ENCODE data around the gene PCDH11Y.
"Not testable (repeated sequence)": the region's sequence is repeated elsewhere in the genome, so short reads cannot be mapped to it uniquely, and the experiment has no call there.

PCDH11Y gene, protein sequence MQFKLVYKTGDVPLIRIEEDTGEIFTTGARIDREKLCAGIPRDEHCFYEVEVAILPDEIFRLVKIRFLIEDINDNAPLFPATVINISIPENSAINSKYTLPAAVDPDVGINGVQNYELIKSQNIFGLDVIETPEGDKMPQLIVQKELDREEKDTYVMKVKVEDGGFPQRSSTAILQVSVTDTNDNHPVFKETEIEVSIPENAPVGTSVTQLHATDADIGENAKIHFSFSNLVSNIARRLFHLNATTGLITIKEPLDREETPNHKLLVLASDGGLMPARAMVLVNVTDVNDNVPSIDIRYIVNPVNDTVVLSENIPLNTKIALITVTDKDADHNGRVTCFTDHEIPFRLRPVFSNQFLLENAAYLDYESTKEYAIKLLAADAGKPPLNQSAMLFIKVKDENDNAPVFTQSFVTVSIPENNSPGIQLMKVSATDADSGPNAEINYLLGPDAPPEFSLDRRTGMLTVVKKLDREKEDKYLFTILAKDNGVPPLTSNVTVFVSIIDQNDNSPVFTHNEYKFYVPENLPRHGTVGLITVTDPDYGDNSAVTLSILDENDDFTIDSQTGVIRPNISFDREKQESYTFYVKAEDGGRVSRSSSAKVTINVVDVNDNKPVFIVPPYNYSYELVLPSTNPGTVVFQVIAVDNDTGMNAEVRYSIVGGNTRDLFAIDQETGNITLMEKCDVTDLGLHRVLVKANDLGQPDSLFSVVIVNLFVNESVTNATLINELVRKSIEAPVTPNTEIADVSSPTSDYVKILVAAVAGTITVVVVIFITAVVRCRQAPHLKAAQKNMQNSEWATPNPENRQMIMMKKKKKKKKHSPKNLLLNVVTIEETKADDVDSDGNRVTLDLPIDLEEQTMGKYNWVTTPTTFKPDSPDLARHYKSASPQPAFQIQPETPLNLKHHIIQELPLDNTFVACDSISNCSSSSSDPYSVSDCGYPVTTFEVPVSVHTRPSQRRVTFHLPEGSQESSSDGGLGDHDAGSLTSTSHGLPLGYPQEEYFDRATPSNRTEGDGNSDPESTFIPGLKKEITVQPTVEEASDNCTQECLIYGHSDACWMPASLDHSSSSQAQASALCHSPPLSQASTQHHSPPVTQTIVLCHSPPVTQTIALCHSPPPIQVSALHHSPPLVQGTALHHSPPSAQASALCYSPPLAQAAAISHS (N-terminal part only)

DNA sequence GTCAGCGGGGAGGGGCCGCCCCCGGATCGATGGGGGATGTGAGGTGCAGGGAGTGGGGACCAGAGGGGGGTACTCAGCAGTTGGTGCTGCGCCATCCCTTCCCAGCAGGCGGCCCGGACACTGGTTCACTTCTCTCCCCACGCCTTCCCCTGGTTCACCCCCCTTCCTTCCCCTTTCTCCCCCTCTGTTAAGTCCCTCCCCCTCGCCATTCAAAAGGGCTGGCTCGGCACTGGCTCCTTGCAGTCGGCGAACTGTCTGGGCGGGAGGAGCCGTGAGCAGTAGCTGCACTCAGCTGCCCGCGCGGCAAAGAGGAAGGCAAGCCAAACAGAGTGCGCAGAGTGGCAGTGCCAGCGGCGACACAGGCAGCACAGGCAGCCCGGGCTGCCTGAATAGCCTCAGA is at the start of gene PCDH11Y:
Gene PCDH11Y (plus strand): TSS at position 240 of the 400 bp plus-strand sequence. CDS start 56,804 bp downstream, outside the sequence.
- DNase-seq, result not testable (repeated sequence)

GRCh38 chrY:4967894-4968293 is 32.2 kb upstream of the PCDH11Y start:
- DNase-seq, result not testable (repeated sequence)

DNA sequence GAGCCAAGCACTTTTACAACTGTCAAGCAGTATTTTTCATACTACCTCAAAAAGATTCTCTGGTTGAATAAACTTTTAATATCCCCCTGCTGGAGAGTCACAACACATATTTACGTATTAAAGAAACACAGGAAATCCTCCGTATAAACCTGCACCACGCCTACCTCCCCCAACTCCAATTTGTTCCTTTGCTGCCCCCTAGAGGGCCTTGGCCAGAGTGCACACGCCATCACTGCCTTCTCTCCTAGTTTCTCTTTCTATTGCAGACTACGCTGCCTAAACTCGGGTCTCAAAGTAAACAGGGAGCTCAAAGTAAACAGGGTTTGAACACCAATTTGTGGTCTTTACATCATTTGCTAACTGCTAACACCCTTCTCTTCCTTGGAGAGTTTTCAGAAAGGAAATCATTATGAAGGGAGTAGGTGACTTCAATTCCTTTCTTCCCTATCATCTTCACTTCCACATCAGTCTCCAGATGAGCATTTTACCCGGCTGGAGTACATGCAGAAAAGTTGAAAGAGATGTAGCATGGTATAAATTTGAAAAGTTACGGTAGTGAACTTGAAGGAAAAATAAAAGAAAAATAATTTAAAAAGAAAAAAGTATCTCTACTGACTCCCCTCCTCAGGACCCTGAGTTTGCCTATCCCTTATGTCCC is 8.2 kb upstream of the PCDH11Y start:
- DNase-seq, result not testable (repeated sequence)

- not testable (repeated sequence) for DNase-seq
Measured at GRCh38 chrY:4994892-4995291, 5.2 kb upstream of the PCDH11Y start.

- not testable (repeated sequence) for DNase-seq
Measured at GRCh38 chrY:5002476-5003184, 2.5 kb downstream of the PCDH11Y start.

GRCh38 chrY:5038972-5039523 is 39.0 kb downstream of the PCDH11Y start:
- not testable (repeated sequence) for DNase-seq

DNA sequence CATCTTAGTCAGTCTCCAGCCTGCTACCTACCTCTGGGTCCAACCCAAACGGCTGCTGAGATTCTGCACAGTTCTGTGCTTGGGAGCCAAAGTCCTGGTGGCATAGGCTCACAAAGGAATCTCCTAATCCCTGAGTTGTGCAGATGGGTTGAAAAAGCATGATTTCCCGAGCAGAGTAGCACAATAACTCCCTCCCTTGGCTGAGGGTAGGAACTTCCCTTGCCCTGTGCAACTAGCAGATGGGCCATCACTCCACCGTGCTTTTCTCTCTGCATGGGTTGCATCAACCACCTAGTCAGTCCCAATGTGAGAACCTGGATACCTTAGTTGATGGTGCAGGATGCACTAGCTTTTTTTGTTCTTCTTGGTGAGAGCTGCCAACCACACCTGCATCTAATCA is 82.9 kb downstream of the PCDH11Y start:
- DNase-seq, result not testable (repeated sequence)

DNA sequence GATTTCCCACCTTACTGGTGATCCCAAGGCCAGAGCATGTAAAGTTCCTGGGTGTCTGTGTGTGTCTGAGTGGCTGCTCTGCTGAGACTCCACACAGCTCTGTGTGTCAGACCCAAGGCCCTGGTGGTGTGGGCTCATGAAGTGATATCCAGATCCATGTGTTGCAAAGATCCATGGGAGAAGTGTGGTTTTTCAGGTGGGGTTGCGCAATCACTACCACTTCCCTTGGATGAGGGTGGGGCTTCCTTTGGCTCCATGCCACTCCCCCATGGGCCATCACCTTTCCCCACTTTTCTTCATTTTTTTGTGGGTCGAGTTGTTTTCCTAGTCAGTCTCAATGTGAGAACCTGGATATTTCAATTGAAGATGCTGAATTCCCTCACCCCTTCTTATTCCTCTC is 182.9 kb downstream of the PCDH11Y start:
- not testable (repeated sequence) for DNase-seq

DNA sequence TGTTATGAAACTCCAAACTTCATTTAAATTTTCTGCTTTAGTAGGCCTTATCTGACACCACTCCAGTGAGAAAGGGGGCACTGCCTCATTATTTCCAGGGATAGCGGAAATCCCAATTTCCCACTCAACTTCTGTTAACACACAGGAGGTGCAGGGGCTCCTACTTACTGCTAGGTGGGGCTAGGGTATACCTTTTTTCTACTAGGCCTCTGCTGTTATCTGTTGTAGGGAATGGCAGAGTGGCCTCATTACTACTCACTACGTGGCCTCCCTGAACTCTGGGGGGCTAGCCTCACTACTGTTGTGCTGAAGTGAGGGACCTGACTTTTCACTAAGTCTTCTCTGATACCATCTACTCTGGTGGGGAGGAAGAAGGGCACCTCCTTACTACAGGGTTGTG is 215.0 kb downstream of the PCDH11Y start:
- not testable (repeated sequence) for DNase-seq

DNA sequence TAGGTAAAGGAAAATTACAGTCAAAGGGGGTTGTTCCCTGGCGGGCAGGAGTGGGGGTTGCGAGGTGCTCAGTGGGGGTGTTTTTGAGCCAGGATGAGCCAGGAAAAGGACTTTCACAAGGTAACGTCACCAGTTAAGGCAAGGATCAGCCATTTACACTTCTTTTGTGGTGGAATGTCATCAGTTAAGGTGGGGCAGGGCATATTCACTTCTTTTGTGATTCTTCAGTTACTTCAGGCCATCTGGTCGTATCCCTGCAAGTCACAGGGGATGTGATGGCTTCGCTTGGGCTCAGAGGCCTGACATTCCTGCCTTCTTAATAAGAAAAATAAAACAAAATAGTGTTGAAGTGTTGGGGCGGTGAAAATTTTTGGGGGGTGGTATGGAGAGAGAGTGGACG is 324.8 kb downstream of the PCDH11Y start:
- DNase-seq, result not testable (repeated sequence)

DNA sequence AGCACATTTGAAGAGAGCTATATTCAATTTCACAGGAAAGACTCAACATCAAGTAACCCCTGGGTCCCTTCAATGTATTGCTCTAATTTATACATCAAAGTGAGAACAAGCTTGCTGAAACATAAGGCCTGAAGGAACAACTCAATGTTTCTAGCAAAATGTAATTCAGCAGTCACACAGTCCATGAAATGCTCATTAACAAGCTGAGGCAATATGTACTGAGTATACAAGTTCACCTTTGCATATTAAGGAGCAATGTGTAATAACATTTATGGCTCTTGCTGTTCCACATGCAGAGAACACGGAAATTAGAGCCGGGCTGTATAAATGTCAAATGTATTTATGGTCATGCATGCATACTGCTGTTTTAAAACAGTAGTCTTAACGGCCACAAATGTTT is 342.1 kb downstream of the PCDH11Y start:
- not testable (repeated sequence) for DNase-seq

DNA sequence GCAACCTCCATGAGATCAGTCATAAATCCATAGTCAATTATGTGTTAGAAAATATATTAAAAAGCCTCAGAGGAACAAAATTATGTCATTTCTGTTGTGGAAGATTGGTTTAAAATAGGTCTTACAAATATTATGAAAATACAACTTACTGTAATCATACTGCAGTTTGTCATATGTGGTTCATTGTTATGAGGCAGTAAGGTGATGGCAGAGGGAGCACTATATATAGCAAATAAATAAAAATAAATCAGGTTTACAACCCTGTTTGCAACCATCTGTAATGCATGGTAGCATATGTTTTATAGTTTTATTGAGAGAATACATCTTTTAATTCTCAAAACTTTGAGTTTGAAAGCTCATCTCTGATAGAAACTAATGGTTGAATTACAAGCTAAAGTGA is 543.6 kb downstream of the PCDH11Y start:
- DNase-seq, result not testable (repeated sequence)

DNA sequence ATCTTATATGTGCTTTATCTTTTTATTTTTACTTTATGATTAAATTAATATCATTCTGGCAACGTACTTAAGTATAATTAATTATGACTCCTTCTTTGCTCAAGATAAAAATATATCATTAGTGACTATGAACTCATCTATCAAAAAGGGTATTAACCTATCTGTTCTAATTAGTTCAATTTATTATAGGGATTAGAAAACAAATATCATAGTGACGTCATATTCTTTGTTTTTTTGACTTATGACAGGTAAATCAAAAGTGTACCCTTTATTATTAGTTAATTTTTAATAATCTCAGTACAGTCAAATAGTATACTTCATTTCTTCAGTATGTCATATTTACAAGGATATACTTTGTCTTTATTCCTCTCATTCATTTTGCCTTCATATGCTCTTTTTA is 638.5 kb downstream of the PCDH11Y start:
- DNase-seq, result not testable (repeated sequence)

GRCh38 chrY:5679265-5679664 is 679.2 kb downstream of the PCDH11Y start:
- not testable (repeated sequence) for DNase-seq

DNA sequence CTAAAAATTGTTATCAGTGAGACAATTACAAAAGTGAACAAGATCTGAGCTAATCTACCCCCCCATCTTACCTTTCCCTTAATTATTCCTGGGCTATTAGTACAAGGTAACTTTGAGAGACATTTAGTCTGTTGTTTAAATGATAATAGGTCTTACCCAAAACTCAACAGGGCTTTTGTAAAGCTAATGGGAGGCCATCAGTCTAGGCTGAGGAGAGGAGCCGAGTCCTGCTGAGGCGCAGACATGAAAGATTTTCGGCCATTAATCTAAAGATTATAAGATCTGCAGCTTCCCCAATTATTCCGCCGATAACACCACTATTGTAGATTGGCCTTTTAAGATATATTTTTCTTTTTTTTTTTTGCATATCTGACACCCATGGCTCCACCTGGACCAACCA is 708.6 kb downstream of the PCDH11Y start:
- DNase-seq, result not testable (repeated sequence)

DNA sequence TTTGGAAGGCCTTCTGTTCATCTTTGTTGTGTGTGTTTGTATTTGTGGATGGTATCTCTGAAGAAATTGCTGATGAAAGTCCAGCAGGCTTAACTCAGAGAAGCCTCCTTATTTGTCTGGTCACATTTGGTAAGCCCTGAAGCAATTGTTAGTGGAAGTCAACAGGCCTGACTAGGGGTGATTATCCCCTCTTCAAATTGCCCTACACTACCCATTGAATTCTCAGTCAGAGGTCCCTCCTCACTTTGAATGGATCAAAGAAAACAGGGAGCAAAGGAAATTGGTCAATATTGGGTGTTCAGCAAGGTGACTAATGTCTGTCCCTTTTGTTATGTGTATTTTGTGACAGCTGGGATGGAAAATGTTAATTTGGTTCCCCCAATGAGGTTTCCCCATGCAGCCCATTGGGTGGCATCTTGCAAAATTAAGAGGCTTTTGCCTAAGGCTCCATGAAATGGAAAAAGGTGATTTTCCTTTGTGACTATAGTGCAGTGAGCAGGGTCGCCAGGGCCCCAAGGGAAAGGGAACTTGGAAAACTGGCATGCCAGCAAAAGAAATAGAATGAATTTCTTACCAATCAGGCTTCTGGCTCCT is 709.8 kb downstream of the PCDH11Y start:
- DNase-seq, result not testable (repeated sequence)

DNA sequence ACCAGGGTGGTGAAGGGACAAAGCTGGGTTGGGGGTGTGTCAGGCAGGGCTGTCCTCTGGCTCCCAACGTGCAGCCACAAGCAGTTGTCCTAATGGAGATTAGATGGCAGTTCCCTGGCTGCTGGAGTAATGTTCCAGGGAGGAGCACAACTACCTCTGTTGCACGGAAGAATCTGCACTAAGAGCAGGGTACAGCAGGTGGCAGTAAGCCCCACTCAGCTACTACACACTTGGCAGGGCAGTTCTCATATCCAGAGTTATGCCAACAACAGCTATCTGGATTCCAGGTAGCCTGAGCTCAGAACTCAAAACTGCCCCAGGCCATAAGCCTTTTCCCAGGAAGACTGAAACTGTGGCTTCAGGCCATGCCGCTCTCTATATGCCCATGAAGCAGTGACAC is 761.3 kb downstream of the PCDH11Y start:
- DNase-seq, result not testable (repeated sequence)

DNA sequence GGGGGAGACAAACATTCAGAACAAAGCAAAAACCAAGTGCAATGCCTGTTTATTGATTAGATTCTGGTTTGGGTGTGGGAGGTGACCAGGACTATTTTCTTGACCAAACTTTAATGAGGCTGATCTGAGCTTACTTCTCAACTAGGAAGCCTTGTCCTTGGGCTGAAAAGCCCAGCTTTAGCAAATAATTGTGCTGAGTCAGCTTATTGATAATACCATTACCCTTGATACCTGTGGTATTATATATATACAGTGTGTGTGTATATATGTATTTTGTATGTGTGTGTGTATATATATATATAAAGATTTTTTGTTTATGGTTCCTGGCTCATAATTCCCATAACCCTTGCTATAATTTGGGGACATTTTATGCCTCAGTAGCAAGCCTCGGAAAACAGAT is 776.4 kb downstream of the PCDH11Y start:
- not testable (repeated sequence) for DNase-seq

Data from DMS153 (cell line).